Stimulated activated CD8-positive, alpha-beta memory T cell treated with anti-CD3 and anti-CD28 coated beads, Interleukin-7, amount 100 ng/mL, for 24 hours (primary cell): ENCODE results near the gene PCBD1.
"Not testable (repeated sequence)": the region's sequence is repeated elsewhere in the genome, so short reads cannot be mapped to it uniquely, and the experiment has no call there.

Source experiments
- DNase-seq: peaks from one replicate; pipeline ENCODE4 v3.0.0-alpha.2; 2020; ENCODE audit warnings: low read depth

Gene PCBD1

DNA sequence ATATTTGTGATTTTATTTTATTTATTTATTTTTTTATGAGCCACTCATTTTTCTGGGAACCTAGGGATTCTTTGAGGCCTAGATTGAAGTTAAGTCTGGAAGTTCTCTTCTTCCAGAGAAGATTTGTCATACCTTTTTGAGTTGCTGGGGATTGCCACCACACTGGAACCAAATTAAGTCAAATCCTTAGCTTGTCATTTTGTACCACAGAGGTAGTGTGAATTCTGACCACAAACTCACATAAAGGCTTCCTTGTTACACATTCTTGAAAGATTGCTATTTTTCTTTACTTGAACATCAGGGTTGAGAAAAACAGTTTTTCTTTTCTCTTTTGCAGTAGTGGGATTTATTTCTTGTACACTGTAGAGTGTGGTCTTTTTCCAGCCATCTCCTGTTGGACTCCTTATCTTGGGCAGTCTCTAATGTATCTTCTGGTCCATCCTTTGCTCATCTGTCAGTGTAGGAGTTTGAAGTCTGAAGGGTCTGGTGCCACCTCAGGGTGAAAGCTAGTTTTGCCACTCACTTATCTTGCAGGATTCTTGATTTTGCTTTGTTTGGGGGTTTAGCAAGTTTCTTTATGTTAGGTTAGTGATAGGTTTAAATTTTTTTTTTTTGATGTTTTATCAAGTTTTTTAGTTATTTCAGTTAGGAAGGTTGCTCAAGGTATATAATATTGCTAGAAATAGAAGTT lies 24.8 kb downstream of the PCBD1 start:
- no peak for DNase-seq

- not testable (repeated sequence) for DNase-seq
Measured at GRCh38 chr10:70861495-70862197, 26.7 kb downstream of the PCBD1 start.

DNA sequence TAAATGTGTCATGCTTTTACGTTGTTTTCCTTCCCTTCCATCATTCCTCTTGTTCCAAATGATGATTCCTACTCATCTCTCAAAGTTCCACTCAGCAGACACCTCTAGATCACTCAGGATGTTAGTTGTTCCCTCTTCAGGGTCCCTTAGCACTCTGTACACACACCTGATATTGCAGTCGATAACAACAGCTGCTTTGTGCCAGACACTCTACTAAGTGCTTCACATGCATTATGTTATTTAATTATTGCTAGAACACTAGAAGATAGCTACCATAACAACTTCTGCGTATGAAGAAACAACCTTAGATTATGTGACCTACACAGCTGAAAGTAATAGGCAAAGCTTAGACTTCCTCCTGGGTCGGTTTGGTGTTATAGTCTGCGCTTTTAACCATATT lies 29.6 kb downstream of the PCBD1 start:
- no peak for DNase-seq

DNA sequence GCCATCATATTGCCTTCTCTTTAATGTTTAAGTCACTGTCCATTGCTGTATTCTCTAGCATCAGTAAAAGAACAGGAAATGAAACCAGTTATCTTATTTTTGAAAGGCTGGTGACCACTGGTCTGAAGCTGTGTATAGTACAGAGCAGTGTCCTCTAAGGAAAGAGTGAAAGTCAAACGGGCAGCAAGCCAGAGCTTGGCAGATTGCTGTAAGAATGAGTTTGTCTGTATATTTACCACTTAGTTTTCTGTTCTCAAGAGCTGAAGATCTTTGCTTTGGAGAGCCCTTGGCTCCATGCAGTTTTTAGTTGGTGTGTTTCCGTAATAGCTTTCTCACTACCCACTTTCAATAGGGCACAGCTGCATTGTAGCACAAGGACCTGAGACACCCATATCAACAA lies 31.9 kb downstream of the PCBD1 start:
- no peak for DNase-seq

DNA sequence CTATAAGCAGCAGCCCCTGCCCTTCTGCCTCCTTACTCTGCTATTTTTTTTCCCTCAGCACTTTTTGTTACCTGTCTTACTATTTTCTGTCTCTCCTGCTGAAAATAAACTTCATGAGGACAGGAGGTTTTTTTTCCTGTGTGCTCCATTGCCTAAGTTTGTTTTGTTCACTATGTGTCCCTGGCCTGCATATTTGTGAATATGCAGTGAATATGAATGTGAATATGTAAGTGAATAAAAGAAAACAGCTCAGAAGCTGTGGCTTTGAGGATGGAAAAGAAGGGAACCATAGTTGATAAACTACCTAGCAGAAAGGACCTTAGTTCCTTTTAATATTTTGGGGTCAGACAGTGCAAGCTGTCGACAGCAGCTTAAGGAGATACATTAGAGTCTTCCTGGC lies 34.9 kb downstream of the PCBD1 start:
- DNase-seq, result no peak

DNA sequence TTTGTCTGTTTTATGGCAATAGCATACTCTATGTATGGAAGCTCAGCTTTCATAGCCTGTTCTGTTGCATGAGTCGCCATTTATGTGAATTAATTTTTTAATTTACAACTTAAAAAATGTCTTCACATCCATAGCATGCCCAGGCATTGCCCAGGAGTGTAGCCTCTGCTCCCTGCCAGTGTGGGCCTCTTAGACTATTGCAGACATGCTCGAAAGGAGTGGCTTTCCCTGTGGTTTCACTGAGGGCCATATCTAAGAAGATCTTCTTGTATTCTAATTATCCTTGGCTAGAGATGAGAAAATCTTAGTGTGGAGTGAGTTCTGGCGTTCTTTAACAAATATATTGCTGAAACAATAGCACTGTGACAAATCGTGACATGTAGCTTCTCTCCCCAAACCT lies 35.3 kb downstream of the PCBD1 start:
- DNase-seq, result no peak

GRCh38 chr10:70851597-70852475 lies 36.5 kb downstream of the PCBD1 start:
- DNase-seq, result no peak

GRCh38 chr10:70850097-70850496 lies 38.3 kb downstream of the PCBD1 start:
- no peak for DNase-seq

GRCh38 chr10:70849582-70850016 lies 38.8 kb downstream of the PCBD1 start:
- no peak for DNase-seq

DNA sequence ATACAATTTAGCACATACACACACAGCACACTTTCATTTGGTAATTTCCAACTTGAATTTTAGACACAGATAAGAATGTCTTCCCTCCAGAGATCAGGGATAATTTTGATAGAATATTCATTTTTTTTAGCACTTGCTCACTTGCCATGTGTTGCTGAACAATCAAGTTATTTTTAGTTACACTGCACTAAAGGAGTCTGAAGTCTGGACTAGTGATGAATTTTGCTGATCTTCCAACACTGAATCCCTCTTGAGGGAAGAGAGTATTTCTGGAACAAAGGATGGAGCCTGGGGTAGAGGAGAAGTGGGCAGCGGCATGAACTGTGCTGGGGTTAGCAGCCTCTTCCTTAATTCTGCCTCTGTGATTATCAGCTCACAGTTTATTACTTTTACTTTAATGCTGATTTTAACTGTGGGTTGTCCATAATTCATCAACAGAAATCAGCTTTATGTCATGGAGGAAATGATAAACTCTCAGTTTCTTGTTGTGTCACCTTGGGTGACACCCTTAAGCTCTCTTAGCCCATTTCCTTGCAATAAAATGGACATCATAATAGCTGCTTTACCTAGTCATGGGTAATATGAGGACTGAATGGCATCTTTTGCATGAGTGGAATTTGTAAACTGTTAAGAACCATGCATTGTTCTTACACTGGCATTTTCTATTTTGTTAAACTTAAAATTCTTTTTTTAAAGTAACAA lies 40.6 kb downstream of the PCBD1 start:
- no peak for DNase-seq

- DNase-seq, result no peak
Measured at GRCh38 chr10:70846795-70847194, 41.6 kb downstream of the PCBD1 start.

DNA sequence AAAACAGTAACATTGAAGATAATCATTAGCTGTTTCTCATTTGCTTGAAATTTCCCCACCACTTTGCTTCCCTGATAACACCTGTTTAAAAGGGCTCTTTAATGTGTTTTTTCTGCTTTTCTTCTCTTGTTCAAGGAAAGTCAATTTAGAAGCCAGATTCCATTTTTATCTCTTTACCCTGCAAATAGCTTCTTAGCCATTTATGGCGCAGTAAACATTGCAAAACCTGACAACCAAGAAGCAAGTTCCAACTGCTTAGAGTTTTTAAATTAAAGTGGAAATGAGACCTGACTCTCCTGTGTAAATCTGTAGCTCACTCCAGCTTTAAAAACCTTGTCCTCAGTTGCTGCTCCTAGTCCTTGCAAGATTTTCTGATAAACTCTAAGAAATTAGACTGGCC lies 42.5 kb downstream of the PCBD1 start:
- no peak for DNase-seq

DNA sequence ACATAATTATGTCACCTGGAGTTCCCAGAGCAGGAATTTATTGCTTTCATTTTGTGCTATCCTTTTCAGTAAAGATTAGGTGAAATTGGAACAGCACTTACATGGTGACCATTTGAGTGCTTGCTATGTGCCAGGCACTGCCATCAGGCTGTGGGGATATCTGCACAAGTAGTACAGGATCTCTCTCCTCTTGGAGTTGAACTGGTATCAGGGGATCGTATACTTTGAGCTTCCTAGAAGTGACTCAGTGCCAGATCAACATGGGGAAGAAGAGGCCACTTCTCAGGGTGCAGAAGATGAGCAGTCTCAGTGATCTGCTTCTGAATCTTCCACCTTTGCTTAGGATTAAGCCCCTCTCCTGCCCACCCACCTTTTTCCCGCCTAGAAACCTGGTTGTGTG lies 43.1 kb downstream of the PCBD1 start:
- DNase-seq, result no peak

DNA sequence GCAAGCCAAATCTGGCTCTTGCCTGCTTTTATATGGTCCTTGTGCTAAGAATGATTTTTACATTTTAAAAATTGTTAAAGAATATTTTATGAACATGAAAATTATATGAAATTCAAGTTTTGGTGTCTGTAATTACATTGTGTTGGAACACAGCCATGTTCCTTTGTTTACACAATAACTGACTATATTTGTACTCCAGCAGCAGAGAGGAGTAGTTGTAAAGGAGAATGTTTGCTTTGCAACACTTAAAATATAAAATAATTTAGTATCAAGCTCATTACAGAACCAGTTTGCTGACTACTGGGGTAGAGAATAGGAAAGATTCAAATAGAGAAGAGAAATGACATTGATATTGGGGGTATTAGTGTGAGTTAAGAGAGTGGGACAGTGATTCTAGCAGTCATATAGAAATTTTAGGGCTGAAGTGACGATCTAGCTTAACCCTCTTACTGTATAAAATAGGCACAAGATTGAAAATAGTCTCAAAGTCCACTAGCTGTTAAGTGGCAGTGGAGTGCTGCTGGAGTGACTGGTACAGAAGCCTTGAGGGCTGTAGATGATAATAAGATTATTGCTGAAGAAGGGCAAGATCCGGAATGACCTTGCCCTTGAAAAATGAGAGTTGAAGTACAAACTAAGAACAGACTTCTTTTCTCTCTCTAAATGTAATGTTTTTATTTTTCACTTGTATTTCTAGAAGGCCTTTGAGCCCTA lies 44.4 kb downstream of the PCBD1 start:
- no peak for DNase-seq

GRCh38 chr10:70843333-70843732 lies 45.0 kb downstream of the PCBD1 start:
- DNase-seq, result no peak

DNA sequence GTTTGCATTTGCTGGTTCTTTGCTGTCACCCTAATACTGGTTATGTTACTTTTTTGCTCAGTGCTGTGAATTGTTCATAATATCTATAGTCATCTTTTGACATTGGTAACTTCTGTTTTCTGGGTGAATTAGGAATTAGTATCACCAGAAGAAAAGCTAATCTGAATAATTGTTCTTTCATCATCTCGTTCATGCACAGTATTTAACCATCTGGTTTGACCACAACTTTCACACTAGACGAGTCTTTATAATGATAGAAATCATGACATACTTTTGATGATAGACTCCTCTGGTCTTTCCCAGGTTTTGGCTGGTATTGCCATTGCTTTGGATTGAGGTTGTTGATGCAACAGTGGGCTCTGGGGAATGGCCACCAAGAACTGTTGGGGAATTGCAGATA lies 47.5 kb downstream of the PCBD1 start:
- DNase-seq, result no peak

DNA sequence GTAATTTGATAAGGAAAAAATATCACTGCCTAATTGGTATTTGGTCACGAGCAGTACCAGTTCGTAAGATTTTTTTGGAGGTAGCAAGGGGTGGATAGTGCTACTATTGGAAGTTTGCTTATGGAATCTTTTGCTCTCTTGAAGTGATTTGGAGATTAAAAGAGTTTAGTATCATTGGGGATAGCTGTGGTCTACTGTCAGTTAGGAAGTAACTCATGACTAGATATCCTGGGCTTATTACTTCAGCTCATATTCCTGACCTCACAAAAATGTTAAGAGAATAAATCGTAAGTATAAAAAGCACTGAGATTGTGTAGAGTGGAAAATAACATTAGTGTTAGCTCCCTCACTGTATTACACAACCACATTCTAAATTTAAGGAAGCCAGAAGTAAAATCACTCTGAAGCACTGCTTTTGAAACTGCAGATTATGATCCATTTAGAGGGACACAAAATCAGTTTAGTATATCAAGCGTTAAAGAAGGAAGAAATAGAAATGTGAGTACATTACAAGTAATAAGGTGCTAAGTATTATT lies 50.0 kb downstream of the PCBD1 start:
- DNase-seq, result no peak

DNA sequence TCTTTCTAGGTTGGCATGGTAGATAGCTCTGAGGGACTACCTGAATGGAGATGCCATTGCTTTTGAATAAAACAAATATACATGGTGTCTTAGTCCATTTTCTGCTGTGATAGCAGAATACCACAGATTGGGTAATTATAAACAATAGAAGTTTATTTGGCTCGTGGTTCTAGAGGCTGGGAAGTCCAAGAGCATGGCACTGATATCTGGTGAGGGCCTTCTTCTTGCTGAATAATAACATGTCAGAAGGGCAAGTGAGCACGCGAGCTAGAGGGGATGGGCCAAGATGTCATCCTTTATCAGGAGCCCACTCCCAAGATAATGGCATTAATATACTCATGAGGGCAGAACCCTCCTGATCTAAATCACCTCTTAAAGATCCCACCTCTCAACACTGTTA lies 50.7 kb downstream of the PCBD1 start:
- DNase-seq, result no peak

DNA sequence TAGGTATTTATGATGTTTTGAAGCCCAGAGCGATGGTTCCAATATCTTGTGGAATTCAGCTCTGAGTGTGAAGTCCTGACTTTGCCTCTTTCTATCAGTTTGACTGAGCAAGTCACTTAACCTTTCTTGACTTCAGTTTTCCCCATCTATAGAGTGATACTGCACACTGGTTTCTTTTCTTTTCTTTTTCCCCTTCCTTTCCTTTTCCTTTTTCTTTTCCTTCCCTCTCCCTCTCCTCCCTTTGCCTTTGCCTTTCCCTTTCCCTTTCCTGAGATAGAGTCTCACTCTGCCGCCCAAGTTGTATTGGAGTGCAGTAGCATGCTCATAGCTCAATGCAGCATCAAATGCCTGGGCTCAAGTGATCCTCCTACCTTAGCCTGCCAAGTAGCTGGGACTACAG lies 52.0 kb downstream of the PCBD1 start:
- DNase-seq, result no peak

- DNase-seq, result no peak
Measured at GRCh38 chr10:70834441-70835151, 53.8 kb downstream of the PCBD1 start.

GRCh38 chr10:70834021-70834420 lies 54.3 kb downstream of the PCBD1 start:
- DNase-seq, result no peak
